GM18909 (cell line): Measurements from ENCODE around the gene SCRN3.
"Not testable (repeated sequence)": the region's sequence is repeated elsewhere in the genome, so short reads cannot be mapped to it uniquely, and the experiment has no call there.

ENCODE experiments used
- ATAC-seq: cut with Tn5 transposase; IDR thresholded peaks from one replicate; pipeline ENCODE4 v1.9.1; 2021; ENCODE audit warnings: mild to moderate bottlenecking; ENCODE audit not compliant: unreplicated experiment, poor library complexity

The SCRN3 gene

DNA sequence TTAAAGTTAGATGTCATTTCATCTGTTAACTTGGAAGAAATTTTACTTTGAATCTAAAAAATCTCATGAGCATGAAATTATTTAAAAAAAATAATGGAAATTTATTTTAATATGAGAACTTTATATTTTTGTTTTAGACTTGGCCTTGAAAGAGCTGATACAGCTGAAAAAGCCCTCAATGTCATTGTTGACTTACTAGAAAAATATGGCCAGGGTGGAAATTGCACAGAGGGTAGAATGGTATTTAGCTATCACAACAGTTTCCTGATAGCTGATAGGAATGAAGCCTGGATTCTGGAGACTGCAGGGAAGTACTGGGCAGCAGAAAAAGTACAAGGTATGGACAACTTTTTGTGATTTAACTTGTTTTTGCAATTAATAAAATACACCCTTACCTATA is 5.3 kb downstream of the SCRN3 start:
- no peak for ATAC-seq

DNA sequence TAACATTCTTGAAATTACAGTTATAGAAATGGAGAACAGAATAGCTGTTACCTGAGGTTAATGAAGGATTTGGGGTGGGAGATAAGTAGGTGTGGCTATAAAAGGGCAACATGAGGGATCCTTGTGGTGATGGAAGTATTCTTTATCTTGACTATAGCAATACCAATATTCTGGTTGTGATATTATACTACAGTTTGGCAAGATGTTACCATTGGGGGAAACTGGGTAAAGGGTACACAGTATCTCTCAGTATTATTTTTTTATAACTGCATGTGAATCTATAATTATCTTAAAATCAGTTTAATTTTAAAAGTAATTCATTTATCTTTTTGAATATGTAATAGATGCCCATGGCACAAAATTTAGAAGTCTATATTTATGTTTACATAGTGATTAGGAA is 8.1 kb downstream of the SCRN3 start:
- ATAC-seq: no peak

DNA sequence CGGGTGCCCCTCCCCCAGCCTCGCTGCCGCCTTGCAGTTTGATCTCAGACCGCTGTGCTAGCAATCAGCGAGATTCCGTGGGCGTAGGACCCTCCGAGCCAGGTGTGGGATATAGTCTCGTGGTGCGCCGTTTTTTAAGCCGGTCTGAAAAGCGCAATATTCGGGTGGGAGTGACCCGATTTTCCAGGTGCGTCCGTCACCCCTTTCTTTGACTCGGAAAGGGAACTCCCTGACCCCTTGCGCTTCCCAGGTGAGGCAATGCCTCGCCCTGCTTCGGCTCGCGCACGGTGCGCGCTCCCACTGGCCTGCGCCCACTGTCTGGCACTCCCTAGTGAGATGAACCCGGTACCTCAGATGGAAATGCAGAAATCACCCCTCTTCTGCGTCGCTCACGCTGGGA is 14.5 kb downstream of the SCRN3 start:
- not testable (repeated sequence) for ATAC-seq

DNA sequence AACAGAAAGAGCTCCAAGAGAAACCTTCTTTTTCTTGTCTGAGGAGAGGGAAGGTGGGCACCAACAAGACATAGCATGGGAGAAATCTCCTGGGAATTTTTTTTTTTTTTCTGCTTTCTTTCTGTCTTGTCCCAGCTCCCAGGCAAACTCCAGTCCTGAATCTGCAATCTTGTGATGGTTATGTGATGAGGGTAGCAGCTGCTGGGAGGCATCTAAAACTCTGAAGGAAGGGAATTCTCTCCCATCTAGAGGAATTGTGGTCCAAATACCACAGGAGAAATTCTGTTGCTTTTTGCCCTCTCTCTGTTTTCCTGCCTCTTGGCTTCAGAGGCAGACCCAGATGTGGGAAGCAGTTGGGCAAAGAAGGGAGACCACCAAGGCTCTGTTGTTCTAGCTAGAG is 16.7 kb downstream of the SCRN3 start:
- no peak for ATAC-seq

DNA sequence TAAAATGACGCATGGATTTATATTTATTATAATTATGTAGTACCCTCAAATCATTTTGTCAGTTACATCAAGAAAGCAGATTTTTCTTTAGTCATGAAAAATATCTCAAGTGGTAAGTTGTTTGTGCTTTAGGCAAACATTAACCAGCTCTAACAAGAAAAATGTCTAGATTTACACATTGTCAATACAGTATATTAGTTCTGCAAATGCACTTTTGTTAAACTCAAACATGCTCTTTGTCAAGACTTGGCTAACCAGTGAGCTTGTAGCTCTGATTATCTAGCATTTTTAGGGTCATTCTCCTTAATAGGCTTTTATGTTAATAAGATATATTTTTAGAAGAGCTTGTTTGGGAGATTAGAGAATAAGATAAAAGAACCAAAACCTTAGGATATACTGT is 32.7 kb downstream of the SCRN3 start:
- ATAC-seq: no peak

DNA sequence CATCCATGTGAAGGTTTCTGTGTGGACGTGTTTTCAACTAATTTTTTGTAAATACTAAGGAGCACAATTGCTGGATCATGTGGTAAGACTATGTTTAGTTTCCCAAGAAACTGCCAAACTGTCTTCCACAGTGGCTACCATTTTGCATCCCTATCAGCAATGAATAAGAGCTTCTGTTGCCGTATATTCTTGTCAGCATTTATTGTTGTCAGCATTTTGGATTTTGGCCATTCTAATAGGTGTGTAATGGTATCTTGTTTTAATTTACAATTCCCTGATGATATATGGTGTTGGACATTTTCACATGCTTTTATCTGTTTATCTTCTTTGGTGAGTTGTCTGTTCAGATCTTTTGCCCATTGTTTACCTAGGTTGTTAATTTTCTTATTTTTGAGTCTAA is 34.5 kb downstream of the SCRN3 start:
- ATAC-seq: no peak

DNA sequence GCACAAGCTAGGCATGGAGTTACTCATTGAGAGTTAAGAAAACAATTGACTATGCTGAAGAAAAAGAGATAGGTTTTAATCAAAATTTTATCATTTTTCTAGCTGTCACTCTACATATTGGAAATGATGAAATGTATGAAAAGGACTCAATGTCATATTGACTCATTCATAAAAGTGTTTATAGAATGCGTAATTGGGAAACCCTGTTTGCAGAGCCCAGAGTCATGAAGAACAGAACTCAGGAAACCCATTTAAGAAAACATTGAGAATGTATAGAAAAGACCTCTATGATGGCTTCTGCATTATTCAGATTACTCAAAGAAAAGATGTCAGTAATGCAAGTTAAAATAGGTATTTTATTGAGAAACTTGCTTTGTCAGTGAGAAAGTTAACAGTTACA is 36.4 kb downstream of the SCRN3 start:
- ATAC-seq: no peak

DNA sequence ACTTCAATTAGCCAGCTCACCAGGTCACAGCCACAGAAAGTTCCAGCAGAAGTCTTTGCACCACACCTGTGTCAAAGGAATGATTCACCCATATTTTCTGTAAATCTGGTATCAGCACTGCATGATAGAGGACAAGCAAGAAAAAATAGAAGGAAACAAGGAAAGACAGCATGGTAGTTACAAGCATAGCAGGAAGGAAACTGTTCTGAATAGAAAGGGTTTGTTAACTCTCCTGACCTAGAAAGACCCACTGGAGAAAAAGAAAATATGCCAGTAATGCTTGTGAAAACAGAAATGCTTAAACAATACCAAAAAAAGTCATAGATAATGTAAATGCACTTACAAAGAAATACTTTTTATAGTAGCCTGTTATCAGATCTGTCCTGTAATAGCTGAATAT is 40.8 kb downstream of the SCRN3 start:
- ATAC-seq: no peak

DNA sequence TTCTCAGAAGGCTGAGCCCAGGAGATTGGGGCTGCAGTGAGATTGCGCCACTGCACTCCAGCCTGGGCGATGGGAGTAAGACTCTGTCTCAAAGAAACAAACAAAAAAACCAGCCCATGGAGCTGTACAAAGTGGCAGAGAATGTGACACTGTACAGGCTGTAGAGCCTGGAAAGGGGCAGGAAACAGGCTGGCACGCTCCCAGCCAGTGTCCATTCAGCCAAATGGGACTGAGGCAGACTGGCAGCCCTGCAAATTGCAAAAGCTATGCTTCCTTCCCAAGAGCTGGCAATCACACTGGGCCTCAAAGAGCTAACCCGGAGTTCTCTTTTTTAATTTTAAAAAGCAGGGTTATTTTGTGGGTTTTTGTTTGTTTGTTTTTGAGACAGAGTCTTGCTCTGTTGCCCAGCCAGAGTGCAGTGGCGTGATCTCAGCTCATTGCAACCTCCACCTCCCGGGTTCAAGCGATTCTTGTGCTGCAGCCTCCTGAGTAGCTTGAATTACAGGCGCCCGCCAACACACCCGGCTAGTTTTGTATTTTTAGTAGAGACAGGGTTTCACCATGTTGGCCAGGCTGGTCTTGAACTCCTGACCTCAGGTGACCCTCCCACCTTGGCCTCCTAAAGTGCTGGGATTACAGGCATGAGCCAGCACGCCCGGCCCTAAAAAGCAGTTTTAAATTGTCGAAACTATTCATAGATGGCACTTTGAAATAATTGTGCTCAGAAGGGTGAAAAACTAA is 42.8 kb downstream of the SCRN3 start:
- ATAC-seq: no peak

DNA sequence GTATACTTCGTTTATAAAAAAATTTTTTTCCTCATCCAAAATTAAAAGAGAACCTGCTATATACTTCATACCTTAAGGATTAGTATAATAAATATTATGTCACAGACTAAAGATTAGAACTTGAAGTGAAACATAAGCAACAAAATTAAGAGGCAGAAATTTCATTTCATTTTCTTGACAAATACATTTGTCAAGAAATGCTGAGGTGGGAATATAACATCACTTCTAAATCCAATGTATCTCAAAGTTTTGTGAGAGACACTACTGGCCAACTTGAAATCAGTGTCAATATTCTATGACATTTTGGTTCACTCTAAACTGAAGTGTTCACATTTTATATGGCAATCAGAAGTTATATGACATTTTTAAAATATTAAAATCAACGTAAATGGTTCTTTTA is 43.8 kb downstream of the SCRN3 start:
- ATAC-seq: no peak

DNA sequence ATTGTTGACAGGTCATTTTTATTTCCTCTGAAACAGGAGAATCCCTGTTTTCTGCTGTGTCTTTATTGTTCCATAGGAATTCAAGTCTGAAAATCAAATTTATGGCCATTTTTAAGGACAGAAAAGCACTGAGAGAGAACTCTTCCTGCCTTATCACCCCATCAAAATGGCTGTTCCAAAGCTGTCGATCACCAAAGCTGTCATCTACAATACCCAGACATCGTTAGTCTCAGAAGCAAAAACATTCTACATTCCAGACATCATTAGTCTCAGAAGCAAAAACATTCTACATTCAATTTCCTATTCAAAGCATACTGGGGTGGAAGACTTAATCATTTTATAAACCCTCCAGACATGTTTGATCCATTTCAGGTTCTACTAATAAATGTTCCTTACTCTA is 44.4 kb downstream of the SCRN3 start:
- no peak for ATAC-seq

DNA sequence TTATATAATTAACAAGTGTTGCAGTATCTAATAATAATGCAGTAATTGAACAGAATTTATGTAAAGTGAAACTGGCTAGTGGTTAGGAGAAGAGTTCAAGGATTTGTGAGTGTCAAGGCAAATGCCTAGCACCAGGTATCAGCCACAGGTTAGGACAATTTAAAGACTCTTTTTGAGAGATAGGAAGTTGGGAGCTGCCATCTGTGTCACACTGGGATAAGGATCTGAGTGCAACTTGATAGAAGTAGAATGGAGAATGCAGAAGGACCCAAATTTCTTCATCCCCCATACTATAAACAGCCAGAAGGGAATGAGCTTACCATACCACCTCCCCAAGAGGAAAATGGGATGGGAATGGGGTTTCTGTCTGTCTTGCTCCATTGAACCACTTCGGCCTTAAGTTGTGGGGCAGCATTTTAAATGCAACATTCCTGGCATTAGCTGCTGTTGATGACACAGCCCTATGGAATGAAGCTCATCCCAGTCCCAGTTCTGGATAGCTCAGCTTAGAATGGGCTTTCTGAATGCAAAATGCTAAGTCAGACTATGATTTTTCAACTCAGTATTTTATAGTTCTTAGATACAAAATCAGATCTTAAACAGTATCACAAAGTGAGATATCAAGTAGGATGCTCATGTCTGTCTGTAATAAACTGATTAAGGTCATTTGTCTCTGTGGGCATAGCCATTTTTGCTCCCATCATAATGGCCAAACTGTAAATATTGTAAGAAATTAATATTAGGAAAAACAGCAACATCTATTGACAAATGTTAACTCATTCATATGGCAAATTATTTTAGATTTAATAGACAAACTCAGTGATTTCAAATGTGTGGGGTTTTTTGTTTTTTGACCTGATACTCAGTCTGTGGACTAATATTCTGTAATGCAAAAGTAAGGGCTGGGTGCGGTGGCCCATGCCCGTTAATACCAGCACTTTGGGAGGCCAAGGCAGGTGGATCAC is 47.3 kb downstream of the SCRN3 start:
- ATAC-seq: no peak

DNA sequence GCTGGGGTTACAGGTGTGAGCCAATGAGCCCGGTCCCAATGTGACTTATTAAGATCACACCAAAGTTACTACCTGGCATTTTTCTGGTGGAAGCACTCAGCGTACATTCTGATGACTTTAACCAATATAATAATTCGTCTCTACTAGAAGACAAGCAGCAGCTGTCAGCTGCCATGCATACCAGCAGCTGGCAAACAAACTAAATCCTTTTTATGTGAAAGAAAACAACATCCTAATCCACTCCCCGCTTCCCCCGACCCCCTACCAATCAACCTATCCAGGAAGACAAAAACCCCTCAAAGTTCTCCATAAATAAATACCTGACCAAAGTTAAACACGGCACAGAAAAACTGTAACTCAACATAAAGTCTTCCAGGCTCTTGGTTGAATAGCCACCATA is 49.2 kb downstream of the SCRN3 start:
- ATAC-seq: no peak

DNA sequence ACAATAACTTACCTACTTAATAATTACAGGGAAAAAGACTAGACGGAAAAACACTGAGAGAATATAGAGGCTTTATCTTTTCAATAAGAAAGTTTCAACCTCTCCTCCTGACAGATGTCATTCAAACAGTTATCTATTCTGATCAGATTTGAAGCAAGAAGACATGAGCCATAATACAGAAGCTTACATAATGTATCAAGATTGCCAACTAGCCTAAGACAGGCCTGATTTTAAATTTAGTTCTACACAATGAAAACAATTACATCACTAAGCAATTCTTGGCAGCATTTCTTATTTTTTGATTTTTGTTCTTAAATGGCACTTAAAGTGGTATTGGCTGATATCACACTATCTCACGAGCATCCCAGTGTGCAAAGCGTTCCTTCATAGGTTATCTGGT is 49.7 kb downstream of the SCRN3 start:
- no peak for ATAC-seq

DNA sequence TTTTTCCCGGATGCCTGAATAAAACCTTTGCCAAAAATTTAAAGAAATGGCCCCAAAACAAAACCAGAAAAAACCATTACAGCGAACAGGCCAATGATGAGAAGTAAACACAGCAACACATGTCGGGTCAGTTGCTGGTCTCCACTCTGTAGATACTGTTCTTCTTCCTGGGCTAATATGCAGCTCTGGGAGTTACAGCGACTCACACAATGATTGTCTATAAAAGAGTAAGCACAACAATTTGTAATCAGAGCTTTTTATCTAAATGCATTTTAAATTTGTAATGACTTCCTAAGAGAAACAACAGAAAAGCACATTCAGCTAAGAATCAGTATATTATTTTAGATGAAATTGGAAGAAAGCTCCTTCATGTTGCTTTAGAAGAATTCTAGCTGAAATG is 51.0 kb downstream of the SCRN3 start:
- no peak for ATAC-seq

DNA sequence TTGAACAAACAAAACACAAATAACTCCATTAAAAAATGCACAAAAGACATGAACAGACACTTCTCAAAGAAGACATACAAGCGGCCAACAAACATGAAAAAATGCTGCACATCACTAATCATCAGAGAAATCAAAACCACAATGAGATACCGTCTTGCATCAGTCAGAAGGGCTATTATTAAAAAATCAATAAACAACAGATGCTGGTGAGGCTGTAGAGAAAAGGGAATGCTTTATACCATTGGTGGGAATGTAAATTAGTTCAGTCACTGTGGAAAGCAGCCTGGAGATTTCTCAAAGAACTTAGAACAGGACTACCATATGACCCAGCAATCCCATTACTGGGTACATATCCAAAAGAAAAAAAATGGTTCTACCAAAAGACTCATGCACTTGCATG is 53.5 kb downstream of the SCRN3 start:
- no peak for ATAC-seq

DNA sequence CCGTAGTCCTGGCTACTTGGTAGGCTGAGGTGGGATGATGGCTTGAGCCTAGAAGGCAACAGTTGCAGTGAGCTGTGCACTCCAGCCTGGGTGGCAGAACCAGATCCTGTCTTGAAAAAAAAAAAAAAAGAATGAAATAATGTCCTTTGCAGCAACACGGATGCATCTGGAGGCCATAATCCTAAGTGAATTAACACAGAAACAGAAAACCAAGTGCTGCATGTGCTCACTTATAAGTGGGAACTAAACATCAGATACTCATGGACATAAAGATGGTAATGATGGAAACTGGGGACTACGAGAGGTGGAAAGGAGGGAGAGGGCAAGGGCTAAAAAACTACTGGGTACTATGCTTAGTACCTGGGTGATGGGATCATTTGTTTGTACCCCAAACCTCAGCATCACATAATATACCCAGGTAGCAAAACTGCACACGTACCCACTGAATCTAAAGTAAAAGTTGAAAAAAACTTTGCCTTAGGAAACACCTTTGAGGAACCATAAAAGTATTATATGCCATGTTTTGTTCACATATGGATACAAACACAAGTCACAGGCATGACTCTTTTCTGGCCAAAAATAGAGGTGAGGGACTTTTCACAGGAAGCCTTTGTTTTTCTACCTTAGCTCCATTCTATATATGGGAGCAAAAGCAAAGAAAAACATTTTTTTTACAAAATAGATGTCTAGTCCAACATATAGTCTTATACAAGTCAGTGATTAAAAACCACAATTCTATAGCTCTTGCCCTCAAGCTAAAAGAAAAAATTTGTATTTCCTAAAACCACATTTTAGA is 54.7 kb downstream of the SCRN3 start:
- ATAC-seq: no peak

DNA sequence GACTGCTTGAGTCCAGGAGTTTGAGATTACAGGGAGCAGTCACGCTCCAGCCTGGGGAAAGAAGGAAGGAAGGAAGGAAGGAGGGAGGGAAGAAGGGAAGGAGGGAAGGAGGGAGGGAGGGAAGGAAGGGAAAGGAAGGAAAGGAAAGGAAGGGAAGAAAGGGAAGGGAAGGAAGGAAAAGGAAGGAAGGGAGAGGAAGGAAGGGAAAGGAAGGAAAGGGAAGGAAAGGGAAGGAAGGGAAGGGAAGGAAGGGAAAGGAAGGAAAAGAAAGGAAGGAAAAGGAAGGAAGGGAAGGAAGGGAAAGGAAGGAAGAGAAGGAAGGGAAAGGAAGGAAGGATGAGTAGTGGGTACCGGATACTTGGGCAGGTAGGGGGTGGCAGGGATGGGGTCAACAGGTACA is 59.0 kb downstream of the SCRN3 start:
- no peak for ATAC-seq

DNA sequence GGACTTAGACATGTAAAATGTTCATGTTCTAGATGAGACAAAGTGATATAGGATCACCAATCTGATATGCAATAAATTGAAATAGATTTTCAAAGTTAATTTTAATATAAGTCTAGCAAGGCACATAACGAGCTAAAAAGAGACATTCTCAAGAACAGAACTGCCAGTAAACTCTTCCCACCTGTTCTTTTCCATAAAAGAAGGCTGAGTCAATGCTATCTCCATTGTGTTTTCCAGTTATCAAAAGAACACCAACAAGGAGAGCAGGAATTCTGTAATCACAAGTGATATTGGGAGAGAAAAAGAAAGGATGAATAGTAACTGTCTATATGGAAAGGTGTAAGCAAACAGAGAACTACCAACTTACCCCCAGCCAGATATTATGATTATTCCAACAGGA is 65.7 kb downstream of the SCRN3 start:
- ATAC-seq: no peak

DNA sequence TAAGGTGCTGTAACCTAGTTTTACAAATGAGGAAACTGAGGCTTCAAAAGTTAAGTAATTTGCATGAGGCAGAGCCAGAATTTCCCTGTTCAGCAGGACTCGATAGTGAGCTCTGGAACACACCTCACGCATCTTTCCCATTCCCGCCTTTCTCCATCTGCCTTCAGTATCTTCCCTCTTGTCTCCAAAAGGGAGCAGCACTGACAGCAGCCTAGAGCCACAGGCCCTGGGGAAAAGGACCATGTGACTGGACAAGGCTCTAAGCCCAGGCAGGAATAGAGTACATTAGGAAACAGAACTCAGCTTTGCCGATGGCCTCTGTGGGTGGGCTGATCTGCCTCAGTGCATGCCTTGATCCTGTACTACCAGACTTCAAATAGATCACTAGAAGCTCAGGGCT is 69.8 kb downstream of the SCRN3 start:
- ATAC-seq: no peak

DNA sequence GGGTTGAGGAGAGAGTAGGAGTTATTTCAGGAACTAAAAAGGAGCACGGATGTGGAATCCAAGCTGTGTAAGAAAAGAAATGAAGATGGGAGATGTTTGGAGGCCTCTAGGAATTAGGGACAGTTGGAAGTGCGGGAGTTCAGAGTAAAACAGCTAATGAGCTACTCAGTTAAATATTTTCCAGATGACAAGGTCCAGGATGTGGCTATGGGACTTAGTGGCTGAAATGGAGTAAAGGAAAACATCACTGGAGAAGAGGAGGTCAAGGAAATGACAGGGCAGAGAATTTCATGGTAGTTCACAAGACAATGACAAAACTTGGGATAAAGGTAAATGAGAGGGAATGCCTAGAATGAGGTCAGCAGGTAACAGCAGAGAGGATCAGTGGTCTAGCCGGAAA is 78.3 kb downstream of the SCRN3 start:
- no peak for ATAC-seq
